HG03558 (cell line): ENCODE data around the gene AQR.
"Not testable (repeated sequence)": the region's sequence is repeated elsewhere in the genome, so short reads cannot be mapped to it uniquely, and the experiment has no call there.

Experiments
- ATAC-seq: cut with Tn5 transposase; IDR thresholded peaks from one replicate; pipeline ENCODE4 v1.9.1; 2021; ENCODE audit warnings: moderate number of reproducible peaks; ENCODE audit not compliant: unreplicated experiment; ENCODE audit errors: extremely low read depth

The AQR gene

DNA sequence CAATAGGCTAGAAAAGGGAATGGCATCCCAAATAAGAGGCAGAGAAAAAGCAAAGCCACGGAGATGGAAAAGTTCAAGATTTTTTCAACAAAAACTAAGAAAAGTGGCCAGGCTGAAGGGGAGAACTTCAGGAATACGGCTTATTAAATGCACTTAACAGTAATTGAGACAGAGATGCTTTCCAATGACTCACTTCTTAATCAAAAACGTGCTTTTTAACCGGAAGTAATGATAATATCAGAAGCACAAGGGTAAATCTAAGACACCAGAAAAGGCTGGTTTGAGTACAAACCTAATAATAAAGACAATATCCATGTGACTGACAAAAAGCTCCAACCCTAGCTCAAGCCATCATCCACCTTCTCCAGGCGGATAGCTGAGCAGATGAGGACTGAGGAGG lies 149.4 kb downstream of the AQR start:
- ATAC-seq: no peak

DNA sequence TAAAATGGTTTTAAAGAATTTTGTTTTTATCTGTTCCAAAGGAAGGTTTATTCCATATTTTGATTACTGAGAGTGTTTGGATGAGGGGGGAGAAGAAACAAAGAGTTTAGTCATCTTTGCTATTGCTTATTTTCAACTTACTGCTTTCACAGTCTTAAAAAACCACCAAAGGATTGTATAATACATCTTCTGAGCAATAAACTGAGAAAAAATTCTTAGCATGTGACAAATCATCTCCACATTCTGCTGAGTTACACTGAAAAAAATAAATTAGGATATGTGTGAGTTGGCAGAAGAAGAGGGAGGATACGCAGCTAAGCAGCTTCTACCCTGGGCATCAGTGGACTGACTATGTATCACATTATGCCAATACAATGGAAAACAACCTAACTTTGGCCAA lies 151.0 kb downstream of the AQR start:
- ATAC-seq: no peak

DNA sequence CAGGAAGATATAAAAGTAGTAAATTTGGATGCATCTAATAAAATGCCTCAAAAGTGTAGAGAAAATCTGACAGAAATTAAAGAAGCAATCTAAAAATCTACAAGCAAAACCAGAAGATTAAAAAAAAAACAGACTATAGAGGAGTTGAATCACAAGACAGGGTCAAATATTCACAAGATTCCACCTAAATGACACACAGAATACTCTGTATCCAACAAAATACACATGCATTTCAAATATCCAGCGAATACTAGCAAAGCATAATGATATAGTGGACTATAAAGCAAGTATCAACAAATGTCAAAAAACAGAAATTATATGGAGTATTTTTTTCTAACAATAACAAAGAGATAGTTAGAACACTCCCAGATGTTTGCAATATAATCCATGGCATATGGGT lies 153.7 kb downstream of the AQR start:
- no peak for ATAC-seq

DNA sequence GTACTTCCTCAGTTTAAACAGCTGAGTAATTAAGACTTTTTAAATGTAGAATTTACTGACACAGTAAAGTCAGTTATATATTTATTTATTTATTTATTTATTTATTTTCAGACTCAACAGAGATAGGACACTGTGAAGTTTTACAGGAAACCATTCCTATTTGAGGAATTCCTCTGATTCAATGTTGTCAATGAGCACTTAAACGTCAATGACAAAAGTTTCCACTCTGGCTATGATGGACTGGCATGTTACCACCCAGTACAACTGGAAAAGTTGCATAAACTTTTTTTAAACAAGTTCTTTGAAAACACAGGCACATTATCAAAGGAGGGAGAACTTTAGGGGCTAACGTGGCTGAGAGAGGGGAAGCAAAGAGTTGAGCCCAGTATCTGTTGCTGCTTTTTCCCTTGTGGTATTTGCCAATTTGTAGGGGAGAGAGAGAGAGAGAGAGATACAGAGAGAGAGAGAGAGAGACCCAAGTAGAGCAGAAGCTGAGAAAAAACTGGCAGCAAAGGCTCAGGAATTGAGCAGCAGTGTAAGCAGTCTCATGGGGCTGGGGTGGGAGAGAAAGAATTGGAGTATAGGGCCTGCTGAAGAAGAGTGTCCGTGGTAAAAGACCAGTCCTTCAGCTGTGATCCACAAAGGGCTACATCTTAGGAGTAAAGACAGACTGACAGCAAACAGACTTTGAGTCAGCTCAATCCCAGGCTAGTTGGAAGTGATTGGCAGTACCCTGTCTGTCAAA lies 155.9 kb downstream of the AQR start:
- no peak for ATAC-seq

DNA sequence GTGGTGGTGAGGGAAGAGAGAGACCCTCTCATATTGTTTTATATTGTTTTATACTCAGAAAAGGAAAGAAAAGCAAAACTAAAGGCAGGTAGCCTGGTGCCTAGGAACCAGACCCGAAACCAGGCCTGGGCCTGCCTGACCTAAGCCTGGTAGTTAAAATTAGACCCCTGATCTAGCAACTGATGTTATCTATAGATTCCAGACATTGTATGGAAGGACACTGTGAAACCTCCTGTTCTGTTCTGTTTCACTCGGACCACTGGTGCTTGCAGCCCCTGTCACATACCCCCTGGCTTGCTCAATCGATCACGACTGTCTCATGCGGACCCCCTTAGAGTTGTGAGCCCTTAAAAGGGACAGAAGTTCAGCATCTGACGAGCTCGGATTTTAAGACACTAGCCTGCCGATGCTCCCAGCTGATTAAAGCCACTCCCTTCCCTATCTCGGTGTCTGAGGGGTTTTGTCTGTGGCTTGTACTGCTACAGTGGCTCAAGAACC lies 156.6 kb downstream of the AQR start:
- ATAC-seq: not testable (repeated sequence)

DNA sequence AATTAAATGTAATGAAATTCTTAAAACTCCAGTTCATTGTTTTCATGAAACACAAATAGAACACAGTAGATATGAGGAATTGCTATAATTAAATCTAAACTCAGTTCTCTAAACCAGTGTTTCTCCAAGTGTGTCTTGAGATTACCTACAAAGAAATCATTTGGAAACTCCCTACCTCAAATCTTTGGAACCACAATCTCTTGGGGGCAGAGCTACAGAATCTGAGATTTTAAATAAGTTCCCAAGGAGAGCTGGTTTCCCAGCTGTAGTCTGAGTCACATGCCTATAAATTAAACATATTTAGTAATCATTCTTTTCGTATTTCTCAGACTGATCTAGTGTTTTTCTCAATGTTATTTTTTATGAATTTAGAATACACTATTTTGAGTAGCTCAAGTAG lies 157.2 kb downstream of the AQR start:
- ATAC-seq: no peak

DNA sequence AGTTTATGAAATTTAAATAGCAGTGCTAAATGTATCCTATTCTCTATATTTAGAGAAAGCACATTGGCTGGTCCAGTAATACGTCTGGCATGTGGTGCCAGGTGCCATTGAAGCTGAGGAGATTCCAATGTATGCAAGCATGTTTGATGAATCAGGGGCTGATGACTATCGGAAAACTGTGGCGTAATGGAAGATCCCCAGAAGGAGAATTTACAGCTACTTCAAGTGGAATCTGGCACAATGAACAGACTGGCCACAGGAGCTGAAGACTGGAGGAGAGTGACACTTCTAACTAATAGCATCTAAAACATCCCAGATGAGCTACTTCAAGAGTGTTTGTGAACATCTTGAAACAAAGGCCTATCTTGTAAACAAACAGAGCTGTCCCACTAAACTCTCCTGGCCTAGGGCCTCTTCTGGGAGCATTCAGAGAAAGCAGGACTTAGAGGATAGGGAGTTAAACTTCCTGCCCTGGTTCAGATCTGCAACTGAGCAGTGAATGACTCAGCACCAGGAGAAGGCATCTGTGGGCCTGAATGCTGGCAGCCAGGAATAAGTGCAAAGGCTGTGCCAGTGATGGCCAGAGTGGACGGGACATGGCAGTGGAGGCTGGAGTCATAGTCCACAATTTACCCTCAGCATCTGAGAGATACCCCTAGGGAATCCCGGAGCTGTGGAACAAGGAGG lies 159.0 kb downstream of the AQR start:
- ATAC-seq: no peak

DNA sequence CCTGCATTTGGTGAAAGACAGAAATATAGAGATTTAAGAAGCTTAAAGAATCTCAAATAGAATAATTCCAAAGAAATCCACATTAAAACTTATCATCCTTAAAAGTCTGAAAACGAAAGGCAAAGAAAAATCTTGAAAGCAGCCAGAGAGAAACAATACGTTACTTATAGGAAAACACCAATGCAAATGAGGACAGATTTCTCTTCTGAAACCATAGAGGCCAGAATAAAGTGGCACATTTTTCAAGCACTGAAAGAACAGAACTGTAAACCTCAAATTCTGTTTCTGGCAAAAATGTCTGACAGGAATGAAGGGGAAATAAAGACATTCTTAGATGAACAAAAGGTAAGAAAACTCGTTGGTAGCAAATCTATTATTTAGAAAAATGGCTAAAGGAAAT lies 160.4 kb downstream of the AQR start:
- no peak for ATAC-seq

DNA sequence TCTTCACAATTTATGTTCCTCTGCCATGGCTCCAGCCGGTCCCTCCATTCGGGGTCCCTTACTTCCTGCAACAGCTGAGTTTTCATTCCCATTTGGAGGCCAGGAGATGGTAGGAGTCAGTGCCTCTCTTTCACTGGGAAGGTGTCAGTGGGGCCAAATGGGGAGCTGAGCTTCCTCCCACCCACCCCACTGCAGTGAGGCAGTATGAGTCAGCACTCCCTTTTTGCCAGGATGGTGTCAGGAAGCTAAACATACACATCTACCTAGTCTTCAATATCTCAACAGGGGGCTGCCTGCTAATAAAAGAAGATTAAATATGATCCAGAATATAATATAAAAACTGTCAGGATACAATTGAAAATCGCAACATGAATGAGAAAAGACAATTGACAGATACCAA lies 161.5 kb downstream of the AQR start:
- no peak for ATAC-seq

DNA sequence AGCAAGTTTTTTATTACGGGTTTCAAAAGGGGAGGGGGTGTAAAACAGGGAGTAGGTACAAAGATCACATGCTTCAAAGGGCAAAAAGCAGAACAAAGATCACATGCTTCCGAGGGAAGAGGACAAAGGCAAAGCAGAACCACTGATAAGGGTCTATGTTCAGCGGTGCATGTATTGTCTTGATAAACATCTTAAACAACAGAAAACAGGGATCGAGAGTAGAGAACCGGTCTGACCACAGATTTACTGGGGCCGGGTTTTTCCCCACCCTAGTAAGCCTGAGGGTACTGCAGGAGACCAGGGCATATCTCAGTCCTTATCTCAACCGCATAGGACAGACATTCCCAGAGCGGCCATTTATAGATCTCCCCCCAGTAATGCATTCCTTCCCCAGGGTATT lies 162.3 kb downstream of the AQR start:
- ATAC-seq: not testable (repeated sequence)

DNA sequence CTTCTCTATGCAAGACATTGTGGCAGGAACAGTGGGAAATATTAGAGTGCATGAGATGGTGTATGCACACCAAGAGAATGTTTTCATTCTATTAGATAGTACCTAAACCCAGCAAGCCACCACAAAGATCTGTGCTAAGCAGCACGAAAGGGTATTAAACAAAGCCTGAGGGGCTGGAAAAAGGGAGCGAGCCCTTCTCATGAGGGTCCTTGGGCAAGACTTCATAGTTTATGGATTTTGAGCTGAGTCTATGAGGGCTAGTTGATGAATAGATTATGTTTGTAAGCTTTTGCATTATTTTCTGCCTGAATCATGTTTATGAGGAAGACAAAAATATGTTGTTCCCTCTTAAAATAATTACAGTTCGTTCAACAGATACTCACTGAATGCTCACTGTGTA lies 164.8 kb downstream of the AQR start:
- no peak for ATAC-seq

DNA sequence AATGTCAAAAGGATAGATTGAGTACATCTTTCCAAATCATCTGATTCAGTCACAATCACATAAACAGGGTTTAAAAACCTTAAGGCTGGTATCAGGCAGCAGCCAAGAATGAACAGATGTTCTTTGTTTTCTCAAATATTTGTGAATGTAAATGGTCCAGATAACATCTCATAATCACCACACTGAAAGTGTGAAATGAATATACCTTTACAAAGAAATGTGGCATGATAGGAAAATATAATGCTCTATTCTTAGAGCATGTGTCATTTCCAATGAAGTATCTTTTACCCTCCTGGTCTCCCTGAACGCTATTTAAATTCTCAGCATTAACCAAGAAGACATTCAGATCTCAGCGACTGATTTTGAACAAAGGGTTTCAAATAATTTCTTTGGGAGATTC lies 165.4 kb downstream of the AQR start:
- ATAC-seq: no peak

DNA sequence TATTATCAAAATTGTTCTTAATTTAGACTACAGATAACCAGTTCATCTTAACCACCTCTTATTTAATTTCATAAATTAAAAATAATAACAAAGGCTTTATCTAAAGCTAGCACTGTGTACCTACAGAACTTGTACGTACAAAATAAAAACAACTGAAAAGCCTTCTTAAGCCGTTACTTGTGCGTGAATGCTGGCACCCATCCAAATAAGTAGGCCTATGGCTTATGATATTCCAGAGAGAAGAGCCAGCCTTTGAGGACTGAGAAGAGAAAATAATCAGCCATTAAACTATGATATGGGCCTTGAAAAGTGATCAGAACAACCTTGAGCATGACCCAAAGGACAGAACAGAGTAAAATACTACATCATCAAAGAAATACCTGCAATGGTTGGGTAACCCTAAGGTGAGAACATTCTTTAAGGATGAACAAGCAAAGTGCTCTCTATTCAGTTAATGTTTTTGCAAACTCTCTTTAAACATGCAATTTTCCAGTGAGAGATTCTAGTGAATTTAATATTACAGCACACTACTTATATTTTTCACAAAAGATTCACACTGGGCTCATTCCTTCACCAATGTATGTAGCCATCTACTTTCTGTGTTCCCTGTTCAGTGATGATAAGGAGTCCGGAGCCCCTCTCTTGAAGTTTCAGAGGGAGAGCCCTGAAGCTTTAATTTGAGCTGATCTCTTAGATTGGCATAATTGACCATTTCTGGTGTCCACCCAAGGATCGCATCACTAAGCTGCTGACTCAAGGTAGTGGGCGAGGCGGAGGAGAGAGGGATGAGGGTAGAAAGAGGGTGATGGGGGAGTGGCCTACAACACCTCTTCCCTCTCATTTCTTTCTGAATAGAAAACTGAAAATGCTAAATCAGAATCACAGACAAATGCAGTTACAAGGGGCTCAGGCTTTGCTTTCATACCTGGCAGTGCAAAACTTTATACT lies 166.5 kb downstream of the AQR start:
- no peak for ATAC-seq

DNA sequence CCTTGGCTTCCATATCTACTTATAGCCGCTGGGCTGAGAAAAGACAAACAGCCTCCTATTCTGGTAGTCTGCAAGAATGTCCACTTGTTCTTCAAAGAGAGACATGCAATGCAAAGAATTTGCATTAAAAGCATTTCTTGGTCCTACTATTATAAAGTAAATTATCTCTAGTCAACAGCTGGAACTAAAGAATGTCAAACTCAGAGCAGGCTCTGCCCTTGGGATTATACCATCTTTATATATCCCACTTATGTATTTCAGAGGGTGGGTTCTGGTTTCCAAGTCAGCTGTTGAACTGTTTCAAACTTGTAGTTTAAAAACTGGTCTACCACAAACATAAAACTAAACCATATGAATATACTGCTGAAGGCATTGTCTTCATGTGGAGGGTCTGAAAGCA lies 167.2 kb downstream of the AQR start:
- ATAC-seq: no peak
